GM12878 (cell line): Measurements from ENCODE around the gene BMERB1. TPM values are rescaled to one million over a fixed set of nuclear protein-coding genes. Genes with fewer than 3 reads are reported as not detected.

Experiments used
- MAX ChIP-seq: IDR thresholded peaks from 2 replicates; pipeline ENCODE4 v1.6.1; 2012; ENCODE audit warnings: low read depth, low read length, improper control_type of control experiment
- RAD21 ChIP-seq: IDR thresholded peaks from 2 replicates; pipeline ENCODE4 v1.6.1; 2011; ENCODE audit warnings: mild to moderate bottlenecking, low read depth, low read length, moderate library complexity; ENCODE audit not compliant: insufficient read depth
- USF2 ChIP-seq: IDR thresholded peaks from 2 replicates; pipeline ENCODE4 v1.6.1; 2011; ENCODE audit warnings: low read depth, low read length, improper control_type of control experiment, borderline replicate concordance
- polyA plus RNA-seq, 11 experiments: library from polyadenylated mRNA; depleted of rRNA in 4 of 11; unstranded in 6 of 11; stranded (reverse) in 5 of 11; fragments of >200 nt; fragmentation: Nextera tagmentation in 4 of 11; fragmentation: Illumina TruSeq in 1 of 11; extraction: Ambion mirVana in 4 of 11; extraction: Trizol in 1 of 11; gene quantifications; 1 replicate in 1 of 11; 2 replicates in 10 of 11; pipeline versions ENCODE4 v1.2.1 to v1.2.3, GENCODE V29; 2011 to 2016; ENCODE audit warnings: inconsistent platforms in 2 of 11, missing spikeins in 2 of 11, low read depth in 1 of 11
- total RNA-seq, 4 experiments: library from RNA; depleted of rRNA in 3 of 4; stranded (reverse); fragments of >200 nt in 3 of 4; fragmentation: Illumina TruSeq in 1 of 4; extraction: Trizol in 1 of 4; gene quantifications; 2 replicates each; pipeline versions ENCODE4 v1.2.1 to v1.2.3, GENCODE V29; 2013 to 2021

The BMERB1 gene
- total and polyA plus RNA-seq, 10 of the 15 experiments (the other 5 are each of a cell fraction or from before 2014, with no cell fraction given), result 0.05 to 0.68 (median 0.34) TPM

DNA sequence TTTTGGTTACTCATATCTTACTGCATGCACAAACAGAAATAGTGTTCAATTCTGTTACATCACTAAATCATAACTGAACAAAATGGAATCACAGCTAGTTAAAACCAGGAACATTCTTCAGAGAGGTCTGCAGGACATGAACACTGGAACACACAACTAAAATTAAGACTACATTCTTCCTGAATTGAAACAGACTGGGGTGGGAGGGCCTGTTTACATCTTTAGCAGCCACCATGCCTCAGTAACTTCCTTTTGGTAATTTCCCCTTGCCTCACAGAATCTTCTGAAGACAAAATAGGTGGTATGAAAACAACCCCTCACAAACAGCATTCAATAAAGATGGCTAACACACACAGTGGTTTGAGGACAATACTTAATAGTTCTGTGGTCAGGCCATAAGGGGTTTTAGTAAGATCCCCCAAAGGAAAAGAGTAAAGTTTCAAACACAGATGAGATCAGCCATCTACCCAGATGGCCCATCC is 202.0 kb downstream of the BMERB1 start (continued):
- TF ChIP-seq USF2 (no peak), RAD21 (no peak), MAX (0 out of 2 replicates have a peak, but pooled peaks have one; percentile 37)

Other genes with a start within 250 kb of the BMERB1 start
- 1.2 and 3.0 TPM in 2 replicates for gene NPIPA5, start 56.3 kb upstream of the BMERB1 start, total RNA-seq (2014; rRNA removed)
- 5.2 and 5.5 TPM in 2 replicates for gene NPIPA5, start 56.3 kb upstream of the BMERB1 start, total RNA-seq (2014; rRNA removed; fragmentation: Illumina TruSeq; extraction: Trizol)
- gene NPIPA5, start 56.3 kb upstream of the BMERB1 start, total RNA-seq (2021), result 3.7 and 3.8 TPM in 2 replicates
- gene NPIPA5, start 56.3 kb upstream of the BMERB1 start, polyA plus RNA-seq (2011; rRNA removed), result 8.6 and 10.7 TPM in 2 replicates
- gene NPIPA5, start 56.3 kb upstream of the BMERB1 start, polyA plus RNA-seq (2014; fragmentation: Illumina TruSeq; extraction: Trizol), result 12.1 and 23.7 TPM in 2 replicates
- 1 to 10 TPM; 2.8 to 3.4 TPM for gene NPIPA5, start 56.3 kb upstream of the BMERB1 start, polyA plus RNA-seq (2014; fragmentation: Nextera tagmentation; extraction: Ambion mirVana)
- 5.4 and 6.7 TPM in 2 replicates for gene NPIPA5, start 56.3 kb upstream of the BMERB1 start, polyA plus RNA-seq (2014; rRNA removed)
- gene NPIPA5, start 56.3 kb upstream of the BMERB1 start, polyA plus RNA-seq (2016; fragmentation: Nextera tagmentation; extraction: Ambion mirVana), result 1 to 10 TPM; 1.8 to 2.7 TPM
- gene MPV17L, start 38.8 kb upstream of the BMERB1 start, total RNA-seq (2014; rRNA removed), result 0.06 and 0.16 TPM in 2 replicates
- 0.09 TPM in 1 of 2 replicates, not detected in the other for gene MPV17L, start 38.8 kb upstream of the BMERB1 start, total RNA-seq (2014; rRNA removed; fragmentation: Illumina TruSeq; extraction: Trizol)
- gene MPV17L, start 38.8 kb upstream of the BMERB1 start, total RNA-seq (2021), result 0.05 and 0.13 TPM in 2 replicates
- not detected in 2 replicates for gene MPV17L, start 38.8 kb upstream of the BMERB1 start, polyA plus RNA-seq (2011; rRNA removed)
- gene MPV17L, start 38.8 kb upstream of the BMERB1 start, polyA plus RNA-seq (2014; fragmentation: Illumina TruSeq; extraction: Trizol), result 0.03 TPM in 1 of 2 replicates, not detected in the other
- gene MPV17L, start 38.8 kb upstream of the BMERB1 start, polyA plus RNA-seq (2014; fragmentation: Nextera tagmentation; extraction: Ambion mirVana), result under 1 TPM in 1 of 2 experiments, not detected in 1; 0.02 TPM
- gene MPV17L, start 38.8 kb upstream of the BMERB1 start, polyA plus RNA-seq (2014; rRNA removed), result 0.05 and 0.10 TPM in 2 replicates
- gene MPV17L, start 38.8 kb upstream of the BMERB1 start, polyA plus RNA-seq (2016; fragmentation: Nextera tagmentation; extraction: Ambion mirVana), result not detected
- gene MARF1, start 208.6 kb downstream of the BMERB1 start, total RNA-seq (2014; rRNA removed), result 11.7 and 13.8 TPM in 2 replicates
- 13.0 and 13.5 TPM in 2 replicates for gene MARF1, start 208.6 kb downstream of the BMERB1 start, total RNA-seq (2014; rRNA removed; fragmentation: Illumina TruSeq; extraction: Trizol)
- gene MARF1, start 208.6 kb downstream of the BMERB1 start, total RNA-seq (2021), result 40.1 and 41.6 TPM in 2 replicates
- gene MARF1, start 208.6 kb downstream of the BMERB1 start, polyA plus RNA-seq (2011; rRNA removed), result 21.4 and 24.1 TPM in 2 replicates
- gene MARF1, start 208.6 kb downstream of the BMERB1 start, polyA plus RNA-seq (2014; fragmentation: Illumina TruSeq; extraction: Trizol), result 23.8 and 27.7 TPM in 2 replicates
- gene MARF1, start 208.6 kb downstream of the BMERB1 start, polyA plus RNA-seq (2014; fragmentation: Nextera tagmentation; extraction: Ambion mirVana), result 1 to 10 TPM; 4.5 to 5.9 TPM
- 19.1 and 20.7 TPM in 2 replicates for gene MARF1, start 208.6 kb downstream of the BMERB1 start, polyA plus RNA-seq (2014; rRNA removed)
- gene MARF1, start 208.6 kb downstream of the BMERB1 start, polyA plus RNA-seq (2016; fragmentation: Nextera tagmentation; extraction: Ambion mirVana), result 10 to 100 TPM; 13.4 to 14.3 TPM
- gene NDE1, start 215.7 kb downstream of the BMERB1 start, total RNA-seq (2014; rRNA removed), result 68.4 and 73.1 TPM in 2 replicates
- gene NDE1, start 215.7 kb downstream of the BMERB1 start, total RNA-seq (2014; rRNA removed; fragmentation: Illumina TruSeq; extraction: Trizol), result 89.0 and 92.8 TPM in 2 replicates
- 148 and 156 TPM in 2 replicates for gene NDE1, start 215.7 kb downstream of the BMERB1 start, total RNA-seq (2021)
- 47.9 and 51.1 TPM in 2 replicates for gene NDE1, start 215.7 kb downstream of the BMERB1 start, polyA plus RNA-seq (2011; rRNA removed)
- 105 and 106 TPM in 2 replicates for gene NDE1, start 215.7 kb downstream of the BMERB1 start, polyA plus RNA-seq (2014; fragmentation: Illumina TruSeq; extraction: Trizol)
- gene NDE1, start 215.7 kb downstream of the BMERB1 start, polyA plus RNA-seq (2014; fragmentation: Nextera tagmentation; extraction: Ambion mirVana), result 1 to 10 TPM; 5.7 to 7.4 TPM
- 82.8 and 92.7 TPM in 2 replicates for gene NDE1, start 215.7 kb downstream of the BMERB1 start, polyA plus RNA-seq (2014; rRNA removed)
- gene NDE1, start 215.7 kb downstream of the BMERB1 start, polyA plus RNA-seq (2016; fragmentation: Nextera tagmentation; extraction: Ambion mirVana), result 100 to 1,000 TPM in 1 of 2 experiments, 10 to 100 TPM in 1; 94.6 to 110 TPM